ENCODE measurements around the gene FMNL3. TPM values are rescaled to one million over a fixed set of nuclear protein-coding genes. Genes with fewer than 3 reads are reported as not detected.

FMNL3 gene
- total RNA-seq, 1 experiment from 2014 or later: 3.5 TPM

GRCh38 chr12:49647827-49648711 is 59.1 kb downstream of the FMNL3 start:
- no peaks in the 10 kb centered on the region for H4K20me1 ChIP-seq (ENCODE audit: insufficient read depth)
- no peaks in the 10 kb centered on the region for H3K79me2 ChIP-seq (ENCODE audit: insufficient read depth, low read length)
- no TSS peak for BruUV-seq (replicated peaks)
- intact Hi-C loops (cut with micrococcal nuclease): loop anchor here (10.0 kb wide), 1 partner anchor 187 kb away; no protein-coding TSS in a partner anchor
- TF ChIP-seq EGR1 (IDR thresholded peaks at IDR 0.05; ENCODE audit: low read depth): no peak
- no peak for TF ChIP-seq YY1 (IDR thresholded peaks at IDR 0.05; ENCODE audit: extremely low read depth, insufficient replicate concordance, low read depth, low read length)
- TF ChIP-seq RAD21 (IDR thresholded peaks at IDR 0.05; ENCODE audit: low read depth): no peak
- TF ChIP-seq CTCF (IDR thresholded peaks at IDR 0.05 in 2 of 3, conservative IDR thresholded peaks at IDR 0.05 in 1 of 3; ENCODE audit: borderline replicate concordance in 1 of 3, insufficient read depth in 1 of 3, low read depth in 2 of 3, low read length in 2 of 3): no peak
- TF ChIP-seq POLR2A (IDR thresholded peaks at IDR 0.05; ENCODE audit: borderline replicate concordance, extremely low read depth, insufficient read depth, insufficient read length): no peak
- TF ChIP-seq ATF3 (IDR thresholded peaks at IDR 0.05): no peak
- TF ChIP-seq REST (IDR thresholded peaks at IDR 0.05; ENCODE audit: low read depth): no peak
- TF ChIP-seq CBX3 (IDR thresholded peaks at IDR 0.05; ENCODE audit: low read depth): no peak
- TF ChIP-seq POLR2AphosphoS5 (IDR thresholded peaks at IDR 0.05; ENCODE audit: low read depth, low read length): no peak
- TF ChIP-seq CEBPB (IDR thresholded peaks at IDR 0.05; ENCODE audit: low read depth): no peak
- TF ChIP-seq EZH2 (IDR thresholded peaks at IDR 0.05): no peak
- no peak for TF ChIP-seq SP1 (IDR thresholded peaks at IDR 0.05; ENCODE audit: low read depth)
- no peak for TF ChIP-seq SRF (IDR thresholded peaks at IDR 0.05; ENCODE audit: low read depth)
- no peak for TF ChIP-seq ZFX (IDR thresholded peaks at IDR 0.05)
- no peak for TF ChIP-seq SIN3A (IDR thresholded peaks at IDR 0.05; ENCODE audit: low read depth)
- TF ChIP-seq JUND (IDR thresholded peaks at IDR 0.05): no peak
- no peak for TF ChIP-seq TCF7L2 (IDR thresholded peaks at IDR 0.05; ENCODE audit: borderline replicate concordance, extremely low read depth, insufficient read depth, insufficient read length)
- no peak for TF ChIP-seq ZNF274 (IDR thresholded peaks at IDR 0.05; ENCODE audit: low read depth, low read length)
- TF ChIP-seq FOSL1 (IDR thresholded peaks at IDR 0.05; ENCODE audit: low read depth): no peak
- H3K9me2 ChIP-seq (ENCODE audit: insufficient read depth): no peaks in the 10 kb centered on the region
- H2AFZ ChIP-seq (ENCODE audit: low read depth, low read length, poor library complexity, severe bottlenecking): no peak overlapping the region
- ChIA-PET POLR2A (interaction anchor here (1.3 to 2.5 kb wide), 2 partner anchors 12 to 93 kb away, joined by 4 to 14 read pairs; partner anchors contain the start of gene TMBIM6), RAD21 (ENCODE audit: low non-redundant PET in 1 of 2, low total read pairs in 2 of 2, uncharacterized antibody in 2 of 2, unreplicated experiment in 2 of 2) (no interaction called here), CTCF (interaction anchor here (0.9 to 1.8 kb wide), 4 partner anchors 11 to 191 kb away, joined by 3 to 6 read pairs (median 4); partner anchors contain the start of gene TMBIM6)
- H3K4me3 ChIP-seq (replicated peaks in 1 of 2; ENCODE audit: low read depth in 1 of 2, low read length in 2 of 2): no peak overlapping the region
- H3K9ac ChIP-seq (ENCODE audit: low read length): no peak overlapping the region
- H3K27me3 ChIP-seq (ENCODE audit: insufficient read depth, low read length): no peaks in the 10 kb centered on the region
- ATAC-seq: no peak
- DNase-seq (ENCODE audit: low read depth, low spot score): no peak
- no peaks in the 10 kb centered on the region for H3K9me3 ChIP-seq (ENCODE audit: control insufficient read depth in 1 of 2, insufficient read depth in 1 of 2, low read depth in 1 of 2, low read length in 2 of 2)
- H3K27ac ChIP-seq (ENCODE audit: low read depth, low read length): no peak overlapping the region; the same call in 1 of the 2 replicates
- H3K4me2 ChIP-seq (ENCODE audit: low read length): no peak overlapping the region
- H3K36me3 ChIP-seq (ENCODE audit: control insufficient read depth in 1 of 2, insufficient read depth in 2 of 2, low read length in 2 of 2): no peaks in the 10 kb centered on the region
- peaks cover 0 to 4% of the 10 kb centered on the region in 2 experiments; a peak in 2 of 4 replicates for H3K4me1 ChIP-seq (ENCODE audit: control insufficient read depth in 1 of 2, insufficient read depth in 2 of 2, low read length in 2 of 2)
